GM03348 (cell line): ENCODE results near the gene WWC1.
A peak's percentile ranks its signal among the peaks of the same experiment; 100 is the strongest.

Experiments
- DNase-seq: peaks from one replicate; pipeline ENCODE4 v3.0.0; 2012; ENCODE audit warnings: low spot score

Gene WWC1

DNA sequence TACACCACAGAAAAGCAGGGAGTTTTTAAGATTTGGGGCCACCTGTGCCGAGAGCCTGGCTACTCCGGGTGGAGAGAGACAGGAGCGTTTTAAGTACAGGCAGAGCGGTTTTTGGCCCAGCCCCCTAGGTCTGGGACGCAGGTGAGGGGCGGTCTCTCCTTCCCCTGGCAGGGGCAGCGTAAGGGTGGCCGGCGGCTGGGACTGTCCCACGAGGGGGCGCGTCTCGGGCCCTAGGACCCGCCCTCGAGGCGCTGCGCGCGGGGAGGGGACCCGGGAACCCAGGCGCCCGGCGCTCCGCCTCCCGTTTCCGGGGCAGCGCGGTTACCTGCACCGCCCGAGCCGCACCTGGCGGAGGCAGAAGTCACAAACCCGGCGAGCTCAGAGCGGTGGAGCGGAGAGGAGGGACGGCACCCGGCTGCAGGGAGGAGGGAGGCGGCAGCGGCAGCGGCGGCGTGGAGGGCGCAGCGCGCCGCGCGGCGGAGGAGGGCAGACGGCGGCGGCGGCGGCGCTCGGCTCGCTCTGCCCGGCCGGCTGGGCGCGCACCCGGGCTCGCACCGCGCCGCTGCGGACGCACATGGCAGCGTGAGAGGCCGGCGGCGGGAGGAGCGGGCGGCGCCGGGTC, at the start of gene WWC1:
Gene WWC1, plus strand, starts transcription at position 304 of the 622 bp plus-strand sequence. CDS start 508 bp downstream, outside the sequence.
- DNase-seq, result peak; percentile 81

DNA sequence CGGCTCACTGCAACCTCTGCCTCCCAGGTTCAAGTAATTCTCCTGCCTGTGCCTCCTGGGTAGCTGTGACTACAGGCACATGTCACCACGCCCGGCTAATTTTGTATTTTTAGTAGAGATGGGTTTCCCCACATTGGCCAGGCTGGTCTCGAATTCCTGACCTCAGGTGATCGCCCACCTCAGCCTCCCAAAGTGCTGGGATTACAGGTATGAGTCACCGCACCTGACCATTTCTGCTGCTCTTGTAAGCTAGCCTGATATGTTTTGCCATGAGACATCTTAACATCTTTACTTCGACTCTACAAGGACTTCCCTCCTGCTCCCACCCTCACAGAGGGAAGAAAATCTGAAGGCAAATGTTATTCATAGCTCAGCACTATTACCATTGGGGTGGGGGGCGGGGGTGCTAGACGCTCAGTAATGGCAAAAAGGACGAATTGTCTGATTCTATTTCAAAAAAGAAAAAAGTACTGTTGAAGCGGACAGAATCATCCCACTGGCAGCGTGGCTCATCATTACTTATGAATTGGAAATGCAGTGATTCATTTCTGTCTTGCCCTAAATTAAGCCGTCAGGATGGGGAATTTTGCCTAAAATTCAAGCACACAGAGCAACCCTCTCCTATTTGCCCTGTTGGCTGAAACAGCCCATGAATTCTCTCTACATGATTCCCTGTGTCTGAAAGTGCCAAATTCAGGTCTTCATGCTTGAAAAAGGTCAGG, 46.4 kb upstream of the WWC1 start:
- peak; percentile 60 for DNase-seq

- DNase-seq, result no peak
Measured at GRCh38 chr5:168249923-168250322, 41.5 kb upstream of the WWC1 start.

DNA sequence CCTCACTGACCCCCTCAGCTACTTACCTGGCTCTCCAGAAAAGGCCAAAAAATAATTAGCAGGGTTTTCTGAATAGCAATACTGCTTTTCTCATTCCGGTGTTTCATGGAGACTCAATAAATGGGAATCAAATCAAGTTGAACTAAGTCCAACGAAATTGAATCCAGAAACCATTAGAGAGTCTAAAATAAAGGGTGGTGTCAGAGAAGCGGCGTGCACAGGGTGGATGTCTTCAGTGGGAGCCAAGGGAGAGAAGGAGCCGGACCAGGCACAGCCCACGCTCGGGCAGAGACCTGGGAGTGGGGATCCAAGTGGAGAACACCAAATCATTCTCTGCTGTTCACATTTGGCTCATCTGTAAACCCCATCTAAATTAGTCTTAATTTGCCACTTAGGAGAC, 40.2 kb upstream of the WWC1 start:
- no peak for DNase-seq

DNA sequence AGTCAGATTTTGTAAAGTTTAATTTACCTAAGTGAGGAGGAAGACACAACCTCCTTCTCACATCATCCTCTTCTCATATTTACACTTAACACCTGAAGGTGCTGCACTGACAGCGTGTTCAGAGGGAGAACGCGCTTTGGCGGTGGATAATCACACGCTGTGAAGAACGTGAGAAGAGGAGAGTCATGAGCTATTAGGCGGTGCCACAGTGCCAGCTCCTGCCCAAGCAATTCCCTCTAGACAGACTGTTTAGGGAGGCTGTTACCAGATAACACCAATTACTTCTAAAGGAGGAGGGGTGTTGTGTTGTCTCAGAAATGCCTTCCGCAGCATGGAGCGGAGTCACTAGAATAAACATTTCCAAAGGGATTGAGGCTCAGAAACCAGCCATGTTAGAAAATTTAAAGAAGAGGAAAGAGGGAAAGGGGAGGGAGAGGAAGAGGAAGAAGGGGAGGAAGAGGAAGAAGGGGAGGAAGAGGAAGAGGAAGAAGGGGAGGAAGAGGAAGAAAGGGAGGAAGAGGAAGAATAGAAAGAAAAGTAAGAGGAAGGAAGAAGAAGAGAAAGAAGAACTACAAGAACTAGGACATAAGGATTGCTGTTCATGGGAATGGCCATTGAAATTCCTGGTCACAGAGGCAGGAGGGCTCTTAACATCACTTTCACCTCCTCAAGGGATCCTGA, 37.3 kb upstream of the WWC1 start:
- no peak for DNase-seq

GRCh38 chr5:168260353-168261226, 30.9 kb upstream of the WWC1 start:
- DNase-seq, result no peak

GRCh38 chr5:168261227-168261571, 30.2 kb upstream of the WWC1 start:
- DNase-seq, result no peak

DNA sequence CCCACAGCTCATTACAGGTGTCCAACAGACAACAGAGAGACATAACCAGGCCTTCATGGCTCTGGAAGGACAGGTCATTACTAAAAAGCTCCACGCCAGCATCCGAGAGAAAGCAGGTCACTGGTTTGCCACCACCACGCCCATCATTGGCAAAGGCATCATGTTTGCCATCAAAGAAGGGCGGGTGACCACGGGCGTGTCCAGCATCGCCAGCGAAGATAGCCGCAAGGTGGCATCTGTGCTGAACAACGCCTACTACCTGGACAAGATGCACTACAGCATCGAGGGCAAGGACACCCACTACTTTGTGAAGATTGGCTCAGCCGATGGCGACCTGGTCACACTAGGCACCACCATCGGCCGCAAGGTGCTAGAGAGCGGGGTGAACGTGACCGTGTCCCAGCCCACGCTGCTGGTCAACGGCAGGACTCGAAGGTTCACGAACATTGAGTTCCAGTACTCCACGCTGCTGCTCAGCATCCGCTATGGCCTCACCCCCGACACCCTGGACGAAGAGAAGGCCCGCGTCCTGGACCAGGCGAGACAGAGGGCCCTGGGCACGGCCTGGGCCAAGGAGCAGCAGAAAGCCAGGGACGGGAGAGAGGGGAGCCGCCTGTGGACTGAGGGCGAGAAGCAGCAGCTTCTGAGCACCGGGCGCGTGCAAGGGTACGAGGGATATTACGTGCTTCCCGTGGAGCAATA, 29.3 kb upstream of the WWC1 start:
- no peak for DNase-seq

DNA sequence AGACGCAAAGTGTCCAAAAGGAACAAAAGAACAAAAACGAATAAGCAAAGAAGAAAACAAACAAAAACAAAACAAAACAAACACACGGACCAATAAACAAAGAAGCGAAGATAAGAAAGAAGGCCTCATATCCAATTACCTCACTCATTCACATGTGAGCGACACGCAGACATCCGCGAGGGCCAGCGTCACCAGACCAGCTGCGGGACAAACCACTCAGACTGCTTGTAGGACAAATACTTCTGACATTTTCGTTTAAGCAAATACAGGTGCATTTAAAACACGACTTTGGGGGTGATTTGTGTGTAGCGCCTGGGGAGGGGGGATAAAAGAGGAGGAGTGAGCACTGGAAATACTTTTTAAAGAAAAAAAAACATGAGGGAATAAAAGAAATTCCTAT, 28.3 kb upstream of the WWC1 start:
- no peak for DNase-seq

GRCh38 chr5:168266016-168266415, 25.4 kb upstream of the WWC1 start:
- no peak for DNase-seq

GRCh38 chr5:168268949-168269936, 22.2 kb upstream of the WWC1 start:
- peak; percentile 91 for DNase-seq

GRCh38 chr5:168269937-168270330, 21.5 kb upstream of the WWC1 start:
- no peak for DNase-seq

GRCh38 chr5:168270476-168270875, 21.0 kb upstream of the WWC1 start:
- no peak for DNase-seq

GRCh38 chr5:168273056-168273980, 18.1 kb upstream of the WWC1 start:
- no peak for DNase-seq

DNA sequence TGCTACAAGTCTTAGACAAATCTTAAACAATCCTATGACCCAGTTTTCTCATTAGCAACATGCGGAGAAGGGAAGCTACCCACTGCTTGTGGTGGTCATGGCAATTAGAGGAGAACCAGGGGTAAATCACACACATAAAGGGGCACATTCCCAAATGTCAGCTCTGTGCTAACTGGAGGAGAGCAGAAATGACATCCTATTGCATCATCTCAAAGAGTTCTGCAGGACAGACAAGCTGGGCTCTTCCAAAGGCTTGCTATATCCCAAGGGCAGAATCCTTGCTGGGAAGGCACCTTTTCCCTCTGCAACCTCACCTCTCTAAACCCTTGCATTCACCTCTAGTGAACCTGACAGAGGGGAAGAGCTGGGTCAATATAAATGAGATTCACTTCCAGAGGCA, 17.0 kb upstream of the WWC1 start:
- DNase-seq, result peak; percentile 26

DNA sequence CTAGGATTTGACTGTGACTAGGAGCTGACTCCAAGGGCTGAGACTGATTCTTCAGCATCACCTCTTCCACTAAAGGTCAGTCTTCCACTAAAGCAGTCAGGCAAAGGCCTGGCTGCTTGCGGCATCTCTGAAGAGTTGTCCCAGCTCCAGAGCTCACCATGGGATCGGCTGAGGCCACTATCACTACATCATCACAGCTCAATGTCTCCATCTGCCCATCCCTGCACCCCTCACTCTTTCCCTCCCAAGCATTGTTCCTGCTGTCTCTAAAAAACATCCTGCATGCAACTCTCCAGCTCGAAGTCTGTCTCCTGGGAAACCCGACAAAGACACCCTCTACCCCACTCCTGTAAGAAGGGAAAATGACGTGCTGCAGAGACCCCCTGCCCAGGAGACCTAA, 15.5 kb upstream of the WWC1 start:
- no peak for DNase-seq

DNA sequence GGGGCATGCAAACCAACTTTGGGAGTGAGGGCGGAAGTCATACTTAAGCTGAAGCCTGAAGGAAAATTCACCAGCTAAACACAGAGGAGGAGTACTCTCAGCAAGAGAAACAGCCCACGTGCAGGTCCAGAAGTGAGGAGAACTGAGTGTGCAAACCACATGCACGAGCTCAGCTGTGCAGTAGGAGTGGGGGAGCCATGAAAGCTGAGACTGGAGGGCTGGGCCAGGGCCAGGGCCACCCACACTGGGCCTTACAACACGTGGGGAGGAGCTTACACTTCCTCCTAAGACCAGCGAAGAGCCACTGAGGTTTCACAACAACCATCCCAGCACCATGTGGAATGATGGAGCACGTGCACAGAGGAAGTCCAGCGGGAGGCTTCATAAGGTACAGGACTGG, 9.3 kb upstream of the WWC1 start:
- peak; percentile 81 for DNase-seq

DNA sequence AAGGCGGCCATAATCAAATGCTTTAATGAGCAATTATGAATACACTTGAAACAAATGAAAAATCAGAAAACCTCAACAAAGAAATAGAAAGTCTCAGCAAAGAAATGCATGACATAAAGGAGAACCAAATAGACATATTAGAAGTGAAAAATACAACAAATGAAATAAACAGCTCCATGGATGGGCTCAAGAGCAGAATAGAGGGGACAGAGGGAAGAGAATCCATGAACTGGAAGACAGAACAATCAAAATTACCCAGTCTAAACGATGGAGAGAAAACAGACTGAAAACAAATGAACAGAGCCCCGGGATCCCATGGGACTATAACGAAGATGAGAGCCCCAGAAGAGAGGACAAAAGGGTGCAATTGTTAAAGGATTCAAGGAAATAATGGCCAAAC, 6.6 kb upstream of the WWC1 start:
- no peak for DNase-seq

- DNase-seq, result no peak
Measured at GRCh38 chr5:168285696-168286095, 5.7 kb upstream of the WWC1 start.
